Glomerular visceral epithelial cell (primary cell): ENCODE data around the gene URGCP.

Experiments
- DNase-seq: peaks from one replicate; pipeline ENCODE4 v3.0.0-alpha.2; 2016; ENCODE audit errors: extremely low spot score

The URGCP gene, protein sequence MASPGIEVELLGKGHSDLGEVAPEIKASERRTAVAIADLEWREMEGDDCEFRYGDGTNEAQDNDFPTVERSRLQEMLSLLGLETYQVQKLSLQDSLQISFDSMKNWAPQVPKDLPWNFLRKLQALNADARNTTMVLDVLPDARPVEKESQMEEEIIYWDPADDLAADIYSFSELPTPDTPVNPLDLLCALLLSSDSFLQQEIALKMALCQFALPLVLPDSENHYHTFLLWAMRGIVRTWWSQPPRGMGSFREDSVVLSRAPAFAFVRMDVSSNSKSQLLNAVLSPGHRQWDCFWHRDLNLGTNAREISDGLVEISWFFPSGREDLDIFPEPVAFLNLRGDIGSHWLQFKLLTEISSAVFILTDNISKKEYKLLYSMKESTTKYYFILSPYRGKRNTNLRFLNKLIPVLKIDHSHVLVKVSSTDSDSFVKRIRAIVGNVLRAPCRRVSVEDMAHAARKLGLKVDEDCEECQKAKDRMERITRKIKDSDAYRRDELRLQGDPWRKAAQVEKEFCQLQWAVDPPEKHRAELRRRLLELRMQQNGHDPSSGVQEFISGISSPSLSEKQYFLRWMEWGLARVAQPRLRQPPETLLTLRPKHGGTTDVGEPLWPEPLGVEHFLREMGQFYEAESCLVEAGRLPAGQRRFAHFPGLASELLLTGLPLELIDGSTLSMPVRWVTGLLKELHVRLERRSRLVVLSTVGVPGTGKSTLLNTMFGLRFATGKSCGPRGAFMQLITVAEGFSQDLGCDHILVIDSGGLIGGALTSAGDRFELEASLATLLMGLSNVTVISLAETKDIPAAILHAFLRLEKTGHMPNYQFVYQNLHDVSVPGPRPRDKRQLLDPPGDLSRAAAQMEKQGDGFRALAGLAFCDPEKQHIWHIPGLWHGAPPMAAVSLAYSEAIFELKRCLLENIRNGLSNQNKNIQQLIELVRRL

GRCh38 chr7:43906331-43907010 lies at the start of gene URGCP:
URGCP (minus strand) TSS chr7:43906596; CDS start chr7:43906575, 21 bp downstream.
- peak; percentile 41 for DNase-seq

- no peak for DNase-seq
These were observed 49.6 kb upstream of the URGCP start for GRCh38 chr7:43956027-43956426.

GRCh38 chr7:43954524-43955228 lies 48.3 kb upstream of the URGCP start:
- DNase-seq: peak; percentile 49

- no peak for DNase-seq
These were observed 46.7 kb upstream of the URGCP start for GRCh38 chr7:43953071-43953470.

DNA sequence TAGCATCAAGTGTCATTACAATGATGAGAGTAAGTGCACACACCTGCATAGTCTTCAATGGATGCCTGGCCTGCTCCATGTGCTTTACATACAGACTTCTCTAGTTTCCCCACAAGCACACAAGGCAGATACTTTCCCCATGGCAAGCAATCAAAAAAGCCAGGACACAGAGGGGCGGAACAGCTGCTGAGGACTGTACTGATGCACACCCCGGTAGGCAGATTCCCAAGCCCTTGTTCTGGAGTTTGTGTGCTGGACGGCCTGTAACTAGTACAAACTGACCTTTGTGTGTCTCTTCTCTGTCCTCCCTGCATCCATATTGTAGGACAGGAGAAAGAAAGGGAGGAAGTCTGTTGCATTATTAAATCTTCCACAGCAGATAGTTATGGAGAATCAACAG lies 45.6 kb upstream of the URGCP start:
- DNase-seq: no peak

GRCh38 chr7:43944286-43944685 lies 37.9 kb upstream of the URGCP start:
- no peak for DNase-seq

DNA sequence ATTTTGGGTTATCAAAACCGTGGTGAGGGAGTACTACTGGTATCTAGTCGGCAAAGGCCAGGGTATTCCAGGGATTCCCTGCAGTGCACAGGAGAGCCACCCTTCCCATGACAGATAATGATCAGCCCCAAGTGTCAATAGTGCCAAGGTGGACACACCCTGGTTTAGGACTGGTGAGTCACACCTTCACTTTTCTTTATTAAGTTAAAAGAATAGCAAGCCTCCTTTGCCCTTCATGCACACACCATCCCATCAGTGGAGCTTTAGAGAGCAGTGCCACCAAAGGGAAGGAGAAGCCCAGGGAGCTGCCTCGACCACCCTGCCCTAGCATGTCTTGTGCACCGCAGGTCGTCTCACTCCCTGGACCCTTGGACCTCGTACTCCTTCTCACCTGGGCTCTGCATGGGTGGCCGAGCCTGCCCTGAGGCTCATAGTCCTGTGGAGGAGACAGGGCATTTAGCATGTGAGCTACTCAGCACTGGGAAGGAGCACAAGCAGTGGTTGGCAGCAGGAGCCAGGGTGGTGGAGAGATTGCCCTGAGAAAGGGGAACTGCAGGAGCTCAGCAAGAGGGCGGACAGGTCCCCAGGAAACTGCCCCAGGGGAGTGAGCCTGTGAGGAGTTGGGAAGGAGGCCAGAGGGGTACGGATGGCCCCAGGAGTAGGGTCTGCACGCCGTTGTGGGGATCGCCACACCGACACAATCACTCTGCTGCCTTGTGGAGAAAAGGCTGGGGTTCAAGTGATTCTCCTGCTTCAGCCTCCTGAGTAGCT lies 37.2 kb upstream of the URGCP start:
- DNase-seq: no peak

DNA sequence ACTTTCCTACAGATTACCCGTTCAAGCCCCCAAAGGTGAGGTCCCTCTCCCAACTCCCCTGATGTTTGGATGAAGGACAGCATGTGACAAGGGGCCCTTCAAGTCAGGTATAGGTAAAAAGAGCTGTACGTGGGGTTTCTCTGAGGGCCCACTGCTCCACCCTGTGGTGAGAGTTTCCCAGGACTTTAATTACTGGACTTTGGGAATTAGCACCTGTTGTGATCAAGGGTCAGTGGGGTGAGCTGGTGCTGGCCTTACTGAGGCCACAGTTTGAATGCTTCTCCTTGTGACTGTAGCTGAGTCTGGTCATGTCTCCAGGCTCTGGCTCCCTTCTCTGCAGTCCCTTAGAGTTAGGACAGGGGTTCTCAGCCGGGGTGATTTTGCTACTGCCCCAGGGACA lies 36.6 kb upstream of the URGCP start:
- DNase-seq: no peak

- no peak for DNase-seq
These were observed 35.9 kb upstream of the URGCP start for GRCh38 chr7:43942250-43942649.

DNA sequence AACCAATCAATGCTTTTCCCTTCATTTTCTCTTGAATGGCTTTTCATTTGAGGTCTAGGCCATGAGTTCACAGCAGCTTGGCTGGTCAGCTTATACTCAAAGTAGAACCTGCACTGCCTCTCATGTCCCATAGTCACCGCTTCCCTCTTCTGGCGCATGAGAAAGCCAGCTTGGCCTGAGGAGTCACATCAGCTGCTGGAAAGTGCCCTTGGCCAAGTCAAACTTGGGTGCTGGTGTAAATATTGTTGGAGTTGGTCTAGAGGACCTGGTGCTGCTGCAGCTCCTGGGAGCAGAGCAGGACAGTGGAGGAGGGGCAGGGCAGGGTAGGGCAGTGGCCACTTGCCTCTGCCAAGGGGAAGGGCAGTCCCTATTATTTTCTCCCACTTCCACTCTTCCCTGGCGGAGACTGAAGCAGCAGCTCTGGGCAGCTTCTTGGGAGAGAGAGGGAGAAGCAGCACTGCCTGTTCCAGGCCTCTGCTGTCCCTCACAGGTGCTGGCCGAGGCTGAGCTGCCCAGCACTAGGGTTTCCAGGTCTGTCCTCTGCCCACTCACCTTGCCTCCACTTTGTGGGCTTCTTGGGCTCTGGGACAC lies 32.6 kb upstream of the URGCP start:
- no peak for DNase-seq

DNA sequence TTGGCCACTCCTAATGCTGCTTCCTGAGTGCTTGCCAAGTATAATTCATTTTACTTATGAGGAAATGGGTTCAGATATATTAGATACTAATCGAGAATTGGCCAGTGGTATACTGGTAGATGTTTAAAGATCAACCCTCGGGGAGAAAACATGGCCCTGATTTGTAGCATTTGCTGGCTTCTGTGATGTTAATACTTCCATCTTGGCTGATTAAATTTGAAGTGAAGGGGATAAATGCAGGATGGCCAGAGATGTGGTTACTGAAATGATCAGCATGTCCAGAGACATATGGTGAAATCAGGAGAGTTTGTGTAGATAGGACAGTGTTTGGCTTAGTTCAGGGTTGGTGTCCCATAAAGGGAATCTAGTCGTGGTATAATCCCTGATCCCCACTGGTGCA lies 31.0 kb upstream of the URGCP start:
- no peak for DNase-seq

DNA sequence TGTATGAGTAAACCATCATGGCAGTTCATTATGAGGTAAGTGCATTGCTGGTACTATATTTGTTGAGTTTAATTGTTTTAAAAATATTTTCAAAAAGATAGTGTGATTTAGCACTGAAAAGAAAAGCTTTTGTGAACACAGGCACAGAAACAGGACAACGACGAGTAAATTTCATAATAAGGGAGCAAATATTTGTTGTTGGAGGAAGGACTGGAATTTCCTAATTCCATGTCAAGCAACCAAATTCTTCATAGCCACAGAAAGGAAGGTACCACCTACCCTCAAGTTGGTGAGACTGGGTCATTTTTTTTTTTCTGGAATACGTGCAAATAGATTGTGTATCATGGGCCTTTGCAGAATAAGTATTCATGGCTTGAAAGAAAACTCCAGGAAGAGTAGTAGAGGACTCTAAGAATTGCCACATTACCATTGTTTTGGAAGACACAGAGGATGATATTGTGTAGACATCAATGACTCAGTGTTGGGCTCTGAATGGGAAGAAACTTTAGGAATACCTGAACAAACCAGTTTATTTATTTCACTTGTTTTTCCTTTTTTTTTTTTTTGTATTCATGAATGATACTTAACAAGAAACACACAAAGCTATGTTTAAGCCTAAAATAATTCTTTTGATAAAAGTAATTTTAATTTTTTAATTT lies 27.6 kb upstream of the URGCP start:
- DNase-seq: no peak

GRCh38 chr7:43931346-43931745 lies 24.9 kb upstream of the URGCP start:
- DNase-seq: no peak

GRCh38 chr7:43929529-43930457 lies 23.4 kb upstream of the URGCP start:
- DNase-seq: no peak

GRCh38 chr7:43927810-43928209 lies 21.4 kb upstream of the URGCP start:
- no peak for DNase-seq

DNA sequence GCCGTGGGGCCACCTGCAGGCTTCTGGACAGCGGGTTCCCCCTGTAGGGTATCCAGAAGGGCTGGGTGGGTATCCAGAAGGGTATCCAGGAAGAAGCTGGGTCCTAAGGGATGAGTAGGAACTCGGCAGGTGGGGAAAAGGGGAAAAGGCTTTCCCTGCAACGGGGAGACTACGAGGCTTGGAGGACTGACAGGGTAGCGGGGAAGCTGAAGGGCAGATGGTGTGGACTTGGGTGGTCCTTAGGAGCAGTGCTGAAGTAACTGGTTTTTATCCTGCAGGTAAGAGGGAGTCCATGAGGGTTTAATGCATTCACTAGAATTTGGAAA lies 20.4 kb upstream of the URGCP start:
- DNase-seq: no peak

DNA sequence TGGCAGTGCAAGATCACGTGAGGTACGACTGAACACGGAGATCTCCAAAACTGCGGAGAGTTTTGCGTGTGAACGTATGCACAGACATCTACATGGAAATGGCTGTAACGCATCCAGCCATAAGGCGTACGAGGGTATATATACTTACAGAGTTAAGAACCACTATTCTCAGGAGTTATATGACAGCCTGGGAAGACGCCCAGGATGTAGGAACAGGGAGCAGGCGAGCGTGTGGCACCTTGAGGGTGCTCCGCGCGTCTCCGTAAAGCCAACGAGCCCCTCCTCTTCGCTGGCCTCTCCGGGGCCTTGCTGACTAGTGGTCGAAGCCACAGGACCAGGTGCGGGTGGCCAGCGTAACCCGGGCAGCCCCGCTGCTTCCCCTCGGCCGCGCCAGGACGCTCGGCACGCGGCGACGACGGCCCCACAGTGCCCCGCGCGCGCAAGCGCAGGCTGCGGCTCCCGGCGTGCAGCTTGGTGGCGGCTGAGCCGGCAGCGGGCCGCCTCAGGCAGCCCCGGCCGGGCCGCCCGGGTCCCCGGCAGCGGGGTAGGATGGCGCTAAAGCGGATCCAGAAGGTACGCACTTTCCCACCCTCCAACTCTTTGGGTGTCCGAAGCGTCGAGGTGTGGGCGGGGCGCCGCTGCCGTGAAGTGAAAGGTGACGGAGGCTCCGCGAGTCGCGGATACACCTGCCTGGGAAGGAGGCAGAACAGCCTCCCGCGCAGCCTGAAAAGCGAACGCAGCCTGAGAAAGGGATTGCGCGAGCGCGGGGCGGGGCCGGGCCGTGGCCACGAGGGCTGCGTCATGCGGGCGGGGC lies 19.8 kb upstream of the URGCP start, which contains the start of gene UBE2D4:
Gene UBE2D4, plus strand, starts transcription at position 453 of the 814 bp plus-strand sequence. Its CDS starts 97 bp downstream, at position 550.
- peak; percentile 72 for DNase-seq

GRCh38 chr7:43922726-43923125 lies 16.3 kb upstream of the URGCP start:
- DNase-seq: no peak
